ENCODE data around the gene XRCC1. TPM values are rescaled to one million over a fixed set of nuclear protein-coding genes. Genes with fewer than 3 reads are reported as not detected.
"Not testable (repeated sequence)": the region's sequence is repeated elsewhere in the genome, so short reads cannot be mapped to it uniquely, and the experiment has no call there.

XRCC1 gene
- polyA plus RNA-seq, 3 donors, result 13.1 to 23.0 (median 19.3) TPM

GRCh38 chr19:43548706-43549105 is 26.6 kb downstream of the XRCC1 start:
- H3K36me3 ChIP-seq (replicated peaks in 1 of 2; ENCODE audit: control insufficient read depth in 1 of 2, insufficient read depth in 2 of 2, low read length in 2 of 2), result peaks cover 64 to 86% of the 10 kb centered on the region in 2 donors
- peaks cover 0 to 2% (median 2%) of the 10 kb centered on the region in 3 donors for H3K27me3 Mint-ChIP-seq (ENCODE audit: low read depth in 3 of 3)
- H3K27ac ChIP-seq (ENCODE audit: low read depth in 1 of 2, low read length in 2 of 2), result no peak overlapping the region
- H3K4me1 Mint-ChIP-seq, result no peaks in the 10 kb centered on the region
- no peak overlapping the region for H3K4me3 Mint-ChIP-seq
- no peaks in the 10 kb centered on the region for H4K20me1 ChIP-seq (ENCODE audit: insufficient read depth, low read length)
- no peaks in the 10 kb centered on the region for H3K4me1 ChIP-seq (ENCODE audit: control insufficient read depth in 1 of 2, insufficient read depth in 2 of 2, low read length in 2 of 2)
- no peak for DNase-seq
- H3K36me3 Mint-ChIP-seq, result peaks cover 65 to 90% of the 10 kb centered on the region in 2 donors
- no peak overlapping the region for H2AFZ ChIP-seq (ENCODE audit: insufficient read depth, low read depth, low read length, poor library complexity, severe bottlenecking)
- H3K4me2 ChIP-seq (replicated peaks; ENCODE audit: extremely low read depth, low read length, poor library complexity, severe bottlenecking), result no peak overlapping the region
- no peak overlapping the region for H3K27ac Mint-ChIP-seq
- H3K79me2 ChIP-seq (ENCODE audit: insufficient read depth, low read length), result no peaks in the 10 kb centered on the region
- no peaks in the 10 kb centered on the region for H3K9me3 Mint-ChIP-seq
- intact Hi-C loops (cut with micrococcal nuclease), result no loop called here
- H3K9me3 ChIP-seq (replicated peaks in 1 of 2; ENCODE audit: control insufficient read depth in 1 of 2, insufficient read depth in 1 of 2, low read length in 2 of 2), result no peaks in the 10 kb centered on the region
- whole genome bisulfite sequencing (ENCODE audit: insufficient coverage), result 100% methylated on average over 1 of the region's 2 CpGs
- H3K9ac ChIP-seq (ENCODE audit: insufficient read depth, low read length, poor library complexity, severe bottlenecking), result no peak overlapping the region
- no peak for TF ChIP-seq CTCF (IDR thresholded peaks at IDR 0.05)
- no peaks in the 10 kb centered on the region for H3K27me3 ChIP-seq (ENCODE audit: control insufficient read depth in 2 of 2, insufficient read depth in 2 of 2, low read length in 2 of 2)
- no peak overlapping the region for H3K4me3 ChIP-seq (replicated peaks in 1 of 3; ENCODE audit: low read depth in 2 of 3, low read length in 3 of 3)

DNA sequence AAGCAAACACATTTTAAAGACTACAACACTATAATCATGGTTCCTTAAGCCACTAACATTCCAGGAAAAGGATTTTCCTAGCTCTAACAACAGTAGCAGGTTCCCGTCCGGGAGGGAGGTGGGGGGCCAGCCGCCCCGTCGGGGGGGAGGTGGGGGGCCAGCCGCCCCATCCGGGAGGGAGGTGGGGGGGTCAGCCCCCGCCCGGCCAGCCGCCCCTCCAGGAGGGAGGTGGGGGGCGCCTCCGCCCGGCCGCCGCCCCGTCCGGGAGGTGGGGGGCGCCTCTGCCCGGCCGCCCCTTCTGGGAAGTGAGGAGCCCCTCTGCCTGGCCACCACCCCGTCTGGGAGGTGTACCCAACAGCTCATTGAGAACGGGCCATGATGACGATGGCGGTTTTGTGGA is 27.4 kb downstream of the XRCC1 start:
- no CpG with 5 or more reads among the region's 24 CpGs for WGBS (ENCODE audit: insufficient coverage)
- H3K27me3 ChIP-seq (ENCODE audit: control insufficient read depth in 2 of 2, insufficient read depth in 2 of 2, low read length in 2 of 2); H3K4me3 Mint-ChIP-seq; H3K9me3 Mint-ChIP-seq; H2AFZ ChIP-seq (ENCODE audit: insufficient read depth, low read depth, low read length, poor library complexity, severe bottlenecking); H3K79me2 ChIP-seq (ENCODE audit: insufficient read depth, low read length); H3K4me1 Mint-ChIP-seq; DNase-seq; H3K9me3 ChIP-seq (replicated peaks in 1 of 2; ENCODE audit: control insufficient read depth in 1 of 2, insufficient read depth in 1 of 2, low read length in 2 of 2); H3K9ac ChIP-seq (ENCODE audit: insufficient read depth, low read length, poor library complexity, severe bottlenecking); H3K27ac Mint-ChIP-seq; H4K20me1 ChIP-seq (ENCODE audit: insufficient read depth, low read length); H3K4me2 ChIP-seq (replicated peaks; ENCODE audit: extremely low read depth, low read length, poor library complexity, severe bottlenecking); intact Hi-C loops (cut with micrococcal nuclease); H3K4me3 ChIP-seq (replicated peaks in 1 of 3; ENCODE audit: low read depth in 2 of 3, low read length in 3 of 3); H3K27ac ChIP-seq (ENCODE audit: low read depth in 1 of 2, low read length in 2 of 2); H3K27me3 Mint-ChIP-seq (ENCODE audit: low read depth in 3 of 3); H3K4me1 ChIP-seq (ENCODE audit: control insufficient read depth in 1 of 2, insufficient read depth in 2 of 2, low read length in 2 of 2): not testable (repeated sequence)
- peaks cover 66 to 90% of the 10 kb centered on the region in 2 donors for H3K36me3 Mint-ChIP-seq
- peaks cover 64 to 86% of the 10 kb centered on the region in 2 donors for H3K36me3 ChIP-seq (replicated peaks in 1 of 2; ENCODE audit: control insufficient read depth in 1 of 2, insufficient read depth in 2 of 2, low read length in 2 of 2)

Measured in CD14-positive monocyte (primary cell).